GM23338 (cell line): Measurements from ENCODE around the gene TTC23.

ENCODE experiments used
- CREB1 ChIP-seq: fragments of 250-450 bp; sonication (Bioruptor Pico); IDR thresholded peaks from 2 replicates; pipeline ENCODE4 v1.5.0; 2020; ENCODE audit warnings: low read depth, mild to moderate bottlenecking, moderate library complexity
- CTCF ChIP-seq, 2 experiments: fragments of 200-600 bp in 1 of 2; sonication (generic) in 1 of 2; conservative IDR thresholded peaks; 2 replicates each; pipeline versions ENCODE4 v1.5.1 to v1.6.1; 2016 to 2017; ENCODE audit warnings: antibody characterized with exemption in 2 of 2, low read depth in 2 of 2, mild to moderate bottlenecking in 2 of 2, moderate library complexity in 1 of 2
- ETS1 ChIP-seq: IDR thresholded peaks from 2 replicates; pipeline ENCODE4 v1.6.1; 2016; ENCODE audit warnings: antibody characterized with exemption
- EZH2 ChIP-seq: fragments of 200-600 bp; sonication (generic); IDR thresholded peaks from one replicate; pipeline ENCODE4 v1.8.0; 2017; ENCODE audit warnings: antibody characterized with exemption, mild to moderate bottlenecking, low read depth; ENCODE audit not compliant: unreplicated experiment
- EZH2phosphoT487 ChIP-seq: fragments of 200-600 bp; sonication (generic); IDR thresholded peaks from one replicate; pipeline ENCODE4 v1.8.1; 2018; ENCODE audit warnings: antibody characterized with exemption; ENCODE audit not compliant: unreplicated experiment
- JUNB ChIP-seq: IDR thresholded peaks from one replicate; pipeline ENCODE4 v1.6.1; 2016; ENCODE audit warnings: antibody characterized with exemption; ENCODE audit not compliant: unreplicated experiment
- NANOG ChIP-seq: IDR thresholded peaks from 2 replicates; pipeline ENCODE4 v1.6.1; 2016; ENCODE audit warnings: antibody characterized with exemption, borderline replicate concordance
- POLR2AphosphoS5 ChIP-seq: IDR thresholded peaks from 2 replicates; pipeline ENCODE4 v1.6.1; 2016; ENCODE audit warnings: antibody characterized with exemption, low read depth
- REST ChIP-seq: IDR thresholded peaks from one replicate; pipeline ENCODE4 v1.6.1; 2018; ENCODE audit warnings: antibody characterized with exemption; ENCODE audit not compliant: unreplicated experiment

DNA sequence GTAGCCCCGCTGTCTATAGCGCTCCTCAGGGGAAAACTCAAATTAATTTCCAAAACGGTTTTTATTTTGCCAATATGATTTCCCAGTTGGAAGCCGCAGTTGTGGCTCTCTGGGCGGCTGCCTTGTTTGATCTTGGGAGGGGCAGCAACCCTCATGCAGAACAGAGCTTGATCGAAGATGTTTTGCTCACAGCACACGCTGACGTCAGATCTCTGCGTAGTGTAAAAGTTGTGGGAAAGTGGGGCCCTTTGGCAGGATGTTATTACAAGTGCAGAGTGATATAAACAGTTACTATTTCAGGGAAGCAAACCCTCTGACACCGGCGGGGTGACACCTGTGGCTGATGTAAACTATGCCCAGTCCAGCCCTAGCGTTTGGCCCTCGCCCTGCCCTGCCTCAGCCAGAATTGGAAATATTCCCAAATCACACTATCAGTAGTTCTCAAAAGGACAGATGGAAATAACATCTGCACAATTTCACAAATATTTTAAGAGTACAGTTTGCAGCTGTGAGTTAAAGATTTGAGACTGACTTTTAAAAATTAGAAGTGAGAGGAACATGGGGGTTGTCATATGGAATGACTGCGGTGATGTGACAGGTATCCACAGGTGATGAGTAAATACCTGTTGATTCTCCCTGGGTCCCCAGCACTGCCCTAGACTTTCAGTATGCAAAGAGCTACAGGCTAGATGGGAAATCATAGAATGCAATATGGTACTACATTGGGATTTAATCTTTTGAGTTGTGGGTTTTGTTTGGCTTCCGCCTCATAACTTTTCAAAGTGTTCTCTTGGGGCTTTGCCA is 142.8 kb downstream of the TTC23 start:
- TF ChIP-seq CREB1 (CRISPR knock-in tag): no peak
- TF ChIP-seq CTCF (conservative IDR thresholded peaks at IDR 0.05; ENCODE audit: low read depth in 2 of 2): no peak
- TF ChIP-seq ETS1: no peak
- TF ChIP-seq POLR2AphosphoS5: no peak
- no peak for TF ChIP-seq REST
- TF ChIP-seq EZH2: no peak
- TF ChIP-seq NANOG: no peak
- no peak for TF ChIP-seq EZH2phosphoT487
- TF ChIP-seq JUNB: no peak
